NOMO-1 treated with DMSO at 0.1 percent for 48 hours (cell line): ENCODE data around the gene LHX4.
"Not testable (repeated sequence)": the region's sequence is repeated elsewhere in the genome, so short reads cannot be mapped to it uniquely, and the experiment has no call there.

Experiments used
- DNase-seq: peaks from one replicate; lab custom pipeline; 2025; ENCODE audit not compliant: unreplicated experiment; lab: John Stamatoyannopoulos, UW

The LHX4 gene

GRCh38 chr1:180196436-180197003 is 33.5 kb upstream of the LHX4 start:
- DNase-seq = no peak

DNA sequence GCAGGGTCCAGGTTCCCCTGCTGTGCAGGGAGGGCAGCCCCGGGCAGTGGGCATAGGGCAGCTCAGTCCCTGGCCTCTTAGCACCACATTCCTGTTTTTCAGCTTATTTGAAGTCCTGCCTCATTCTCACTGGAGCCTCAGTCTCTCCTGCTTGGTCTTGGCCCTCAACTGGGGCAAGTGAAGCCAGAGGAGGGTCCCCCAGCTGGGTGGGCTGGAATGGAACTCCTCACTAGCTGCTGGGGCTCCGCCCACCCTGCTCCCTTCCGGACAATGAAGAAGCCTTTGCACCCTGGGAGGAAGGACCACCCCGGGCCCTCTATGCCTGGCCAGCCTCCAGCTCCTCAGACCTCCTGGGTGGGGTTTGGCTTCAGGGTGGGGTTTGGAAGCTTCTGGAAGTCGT is 32.8 kb upstream of the LHX4 start:
- DNase-seq = no peak

GRCh38 chr1:180198196-180198595 is 31.9 kb upstream of the LHX4 start:
- no peak for DNase-seq

- DNase-seq = no peak
These were observed 31.5 kb upstream of the LHX4 start for GRCh38 chr1:180198611-180199010.

- no peak for DNase-seq
These were observed 31.0 kb upstream of the LHX4 start for GRCh38 chr1:180199018-180199417.

DNA sequence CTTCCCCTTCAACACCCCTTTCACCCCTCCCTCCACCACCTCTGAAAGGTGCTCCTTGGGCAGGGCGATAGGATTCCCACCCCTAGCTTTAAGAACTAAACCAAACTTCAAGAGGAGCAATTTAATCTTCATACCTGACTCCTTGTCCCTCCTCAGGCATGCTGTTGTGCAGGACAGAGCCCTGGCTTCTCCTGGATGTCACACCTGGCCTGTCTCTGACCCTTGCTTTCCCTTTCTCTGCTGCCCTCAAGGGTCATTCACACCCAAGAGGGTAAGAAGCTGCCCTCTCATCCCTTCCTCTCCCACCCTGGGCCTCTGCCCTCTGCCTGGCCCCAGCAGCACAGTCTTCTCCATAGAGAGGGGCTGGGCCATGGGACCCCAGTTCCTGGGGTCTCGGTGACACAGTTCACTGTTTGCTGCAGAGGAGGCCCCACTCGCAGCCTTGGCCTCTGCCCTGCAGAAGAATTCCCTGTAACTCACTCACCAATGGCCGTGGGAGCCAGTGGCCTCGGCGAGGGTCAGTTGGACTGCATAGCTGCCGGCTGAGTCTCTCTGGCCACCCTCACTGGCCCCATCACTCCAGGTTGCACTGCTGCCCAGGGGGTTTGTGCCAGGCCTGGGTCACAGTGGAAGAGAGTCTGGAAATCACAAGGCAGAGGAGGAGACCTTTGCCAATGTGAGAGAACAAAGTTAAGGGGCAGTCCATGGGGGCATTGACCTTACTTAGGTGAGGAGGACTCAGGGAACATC is 28.4 kb upstream of the LHX4 start:
- DNase-seq = no peak

DNA sequence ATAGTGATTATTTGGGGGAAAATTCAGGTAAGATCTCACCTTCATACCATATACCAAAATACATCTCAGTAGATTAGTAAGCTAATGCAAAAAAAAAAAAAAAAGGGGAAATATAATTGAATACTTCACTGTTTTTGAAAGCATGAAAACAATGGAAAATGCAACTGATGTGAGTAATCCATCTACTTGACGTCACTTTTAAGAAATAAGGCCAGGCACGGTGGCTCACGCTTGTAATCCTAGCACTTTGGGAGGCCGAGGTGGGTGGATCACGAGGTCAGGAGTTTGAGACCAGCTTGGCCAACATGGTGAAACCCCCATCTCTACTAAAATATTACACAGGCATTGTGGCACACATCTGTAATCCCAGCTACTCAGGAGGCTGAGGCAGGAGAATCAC is 27.5 kb upstream of the LHX4 start:
- not testable (repeated sequence) for DNase-seq

GRCh38 chr1:180204231-180204630 is 25.8 kb upstream of the LHX4 start:
- no peak for DNase-seq

GRCh38 chr1:180206581-180206980 is 23.5 kb upstream of the LHX4 start:
- DNase-seq = no peak

- peak; percentile 64 for DNase-seq
These were observed 21.8 kb upstream of the LHX4 start for GRCh38 chr1:180208264-180208663.

DNA sequence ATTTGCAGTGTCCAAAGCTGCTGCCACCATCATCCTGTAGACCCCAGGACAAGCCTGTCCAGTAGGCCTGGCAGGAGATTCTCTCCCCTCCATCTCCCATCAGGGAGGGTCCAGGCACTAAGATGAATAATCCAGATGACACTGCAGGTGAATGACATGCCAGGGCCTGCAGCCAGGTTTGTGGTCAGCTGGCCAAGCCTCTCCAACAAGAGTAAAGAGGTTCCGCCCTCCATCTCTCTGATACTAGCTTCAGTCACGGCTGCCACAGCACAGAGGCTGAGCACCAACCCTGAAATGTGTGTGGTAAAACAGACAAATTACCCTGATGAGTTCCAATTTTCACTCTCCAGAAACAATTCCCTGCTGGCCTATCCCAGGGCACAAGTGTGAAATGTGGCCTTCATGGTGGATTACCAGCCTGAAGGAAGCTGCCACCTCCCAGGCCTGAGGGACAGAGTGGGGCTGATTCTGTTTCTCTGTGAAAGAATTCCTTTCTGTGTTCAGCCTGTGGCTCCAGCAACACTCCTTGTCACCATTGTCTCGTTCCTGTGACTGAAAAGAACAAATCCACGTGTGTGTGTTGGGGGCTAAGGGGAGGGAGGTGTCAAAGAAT is 19.9 kb upstream of the LHX4 start:
- DNase-seq = no peak

DNA sequence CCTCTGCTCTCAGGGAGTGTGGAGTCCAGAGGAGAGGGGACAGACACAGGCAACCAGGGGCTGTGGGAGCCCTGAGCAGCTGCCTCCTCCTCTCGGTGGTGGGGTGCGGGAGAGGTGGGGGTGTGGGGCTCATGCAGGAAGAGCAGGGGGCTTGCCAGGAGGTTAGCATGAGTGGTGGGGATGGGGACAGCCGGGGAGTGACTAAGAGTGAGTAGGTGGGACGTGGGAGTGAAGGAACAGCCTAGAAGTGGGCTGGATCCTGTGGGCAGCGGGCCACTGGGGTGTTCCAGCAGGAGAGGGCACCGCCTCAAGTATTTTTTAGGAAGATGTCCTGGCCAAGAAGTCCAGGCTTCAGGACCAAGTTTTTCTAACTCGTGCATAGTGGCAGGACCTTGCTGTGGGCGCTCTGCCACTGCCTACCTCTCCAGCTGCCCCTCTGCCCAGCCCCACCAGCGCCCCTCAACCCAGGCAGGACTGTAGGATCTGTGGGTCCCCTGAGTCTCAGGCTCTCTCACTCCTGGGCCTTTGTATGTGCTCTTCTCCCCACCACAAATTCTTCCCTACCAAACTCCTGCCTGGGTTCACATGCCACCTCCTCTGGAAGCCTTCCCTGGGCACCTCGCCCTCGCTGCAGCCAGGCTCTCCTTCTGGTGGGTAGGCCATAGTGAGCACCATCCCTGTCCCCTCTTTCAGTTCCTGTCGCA is 18.8 kb upstream of the LHX4 start:
- DNase-seq = no peak

- no peak for DNase-seq
These were observed 18.2 kb upstream of the LHX4 start for GRCh38 chr1:180211860-180212229.

DNA sequence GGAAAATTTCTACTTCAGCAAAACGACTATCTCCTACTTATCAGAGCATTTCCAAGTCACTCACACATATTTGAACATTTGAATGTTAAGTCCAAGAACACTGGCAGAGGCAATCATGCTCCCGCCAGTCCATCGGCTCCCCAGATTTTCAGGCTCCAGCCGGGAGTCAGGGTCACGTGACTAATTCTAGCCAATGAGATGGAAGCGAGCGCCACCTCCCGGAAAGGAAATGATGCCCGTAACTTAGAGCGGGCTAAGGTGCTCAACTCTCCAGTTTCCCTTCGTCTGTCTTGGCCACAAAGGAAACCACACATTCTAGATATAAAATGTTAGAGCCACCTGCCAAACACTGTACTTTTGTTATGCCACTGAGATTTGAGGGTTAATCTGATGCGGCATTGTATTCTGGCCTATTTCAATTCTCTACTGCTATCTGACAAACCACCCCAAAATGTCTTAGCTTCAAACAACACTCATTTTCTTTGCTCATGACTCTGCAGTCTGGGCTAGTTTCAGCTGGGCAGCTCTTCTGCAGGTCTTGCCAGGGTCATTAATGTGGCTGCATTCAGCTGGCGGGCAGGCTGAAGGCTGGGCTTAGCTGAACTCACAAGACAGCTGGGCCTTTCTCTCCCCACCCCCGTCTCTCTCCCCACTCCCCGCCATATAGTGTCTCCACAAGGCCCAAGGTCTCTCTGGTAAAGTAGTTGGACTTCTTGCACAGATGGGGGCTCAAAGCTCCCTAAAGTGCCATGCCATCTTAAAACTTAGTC is 16.5 kb upstream of the LHX4 start:
- peak; percentile 55 for DNase-seq

DNA sequence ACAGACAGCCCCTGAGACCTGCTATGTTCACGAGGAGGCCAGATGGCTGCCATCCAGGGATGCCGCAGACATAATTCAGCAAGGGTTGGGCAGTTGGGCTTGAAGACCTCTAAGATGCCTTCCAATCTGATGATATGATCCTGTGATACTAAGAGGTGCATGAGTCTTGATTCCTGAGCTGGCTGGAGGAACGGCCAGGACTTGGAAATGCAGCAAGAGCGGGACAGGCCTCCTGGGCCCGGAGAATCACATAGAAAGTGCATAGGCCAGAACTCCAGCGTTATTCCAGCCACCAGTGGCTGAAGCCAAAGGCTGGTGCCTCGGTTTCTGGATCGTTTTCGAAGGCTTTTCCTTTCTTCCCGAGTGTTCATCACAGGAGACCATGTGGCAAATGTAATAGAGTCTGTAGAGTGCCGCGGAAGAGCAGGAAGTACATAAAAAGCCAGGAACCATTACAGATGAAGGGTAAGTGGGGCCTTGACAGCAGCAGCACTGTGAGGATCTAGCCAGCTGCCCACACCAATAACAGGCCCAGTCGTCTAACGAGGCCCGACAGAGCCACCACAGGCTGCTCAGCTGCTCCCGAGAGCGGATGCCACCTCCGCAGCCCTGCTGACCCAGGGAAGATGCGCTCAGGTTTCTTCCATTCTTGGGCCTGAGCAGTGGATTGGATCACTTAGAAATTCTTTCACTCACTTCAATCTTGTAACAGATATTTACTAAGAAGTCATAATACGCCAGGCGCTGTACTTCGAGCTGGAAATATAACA is 14.0 kb upstream of the LHX4 start:
- DNase-seq = no peak

DNA sequence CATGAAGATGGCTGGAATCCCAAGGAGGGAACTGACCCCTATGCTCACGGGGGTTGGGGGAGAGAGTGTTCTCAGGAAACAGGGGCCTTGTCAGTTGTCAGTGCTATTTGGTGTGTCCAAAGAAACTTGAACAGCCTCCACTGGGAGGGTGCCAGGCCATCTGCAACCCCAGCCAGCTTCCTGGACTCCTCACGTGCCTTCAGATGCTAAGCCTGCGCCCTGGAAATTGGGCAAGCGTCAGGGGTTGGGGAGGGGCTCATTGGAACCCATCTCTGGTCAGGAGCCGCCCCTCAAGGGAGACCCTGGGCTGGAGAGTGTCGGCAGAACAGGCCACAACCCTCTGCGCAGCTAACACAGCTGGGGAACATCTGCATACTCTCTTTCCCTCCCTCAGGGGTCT is 13.1 kb upstream of the LHX4 start:
- no peak for DNase-seq

- DNase-seq = no peak
These were observed 11.0 kb upstream of the LHX4 start for GRCh38 chr1:180218806-180219765.

DNA sequence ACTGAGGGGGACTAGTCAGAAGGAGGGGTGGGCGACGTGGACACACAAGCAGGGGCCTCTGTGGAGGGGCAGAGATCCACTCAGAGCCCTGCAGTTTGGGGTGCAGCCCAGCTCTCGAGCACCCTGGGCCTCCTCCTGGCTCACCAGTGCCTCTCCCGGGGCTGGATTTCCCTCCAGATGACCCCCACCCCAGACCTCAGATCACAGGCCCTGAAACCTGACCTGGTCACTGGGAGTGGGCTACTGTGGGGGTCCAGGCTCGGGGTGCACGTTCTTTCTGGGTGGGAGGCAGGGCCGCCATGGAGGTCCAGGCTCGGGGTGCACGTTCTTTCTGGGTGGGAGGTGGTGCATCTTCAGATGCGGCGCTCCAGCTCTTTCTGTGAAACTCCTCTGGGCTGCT is 10.3 kb upstream of the LHX4 start:
- no peak for DNase-seq

DNA sequence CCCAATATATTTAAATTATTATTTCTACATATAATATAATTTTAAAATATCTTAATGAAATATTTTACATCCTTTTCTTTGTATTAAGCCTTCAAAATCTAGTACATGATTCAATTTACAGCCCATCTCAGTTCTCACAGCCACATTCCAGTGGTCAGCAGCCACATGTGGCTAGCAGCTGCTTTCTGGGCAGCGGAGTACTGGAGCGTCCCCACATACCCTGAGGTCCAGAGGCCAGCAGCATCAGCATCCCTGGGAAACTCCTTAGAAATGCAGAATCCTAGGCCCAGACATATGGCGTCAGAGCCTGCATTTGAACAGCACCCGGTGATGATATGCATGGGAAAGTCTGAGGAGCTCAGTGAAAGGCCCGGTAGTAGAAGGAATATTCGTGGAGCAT is 8.6 kb upstream of the LHX4 start:
- no peak for DNase-seq
